Astrocyte (in vitro differentiated cells and primary cell): ENCODE measurements around the gene ZNF648.

Experiments used
- EZH2 ChIP-seq: IDR thresholded peaks from 2 replicates; pipeline ENCODE4 v1.6.1; 2012; ENCODE audit warnings: mild to moderate bottlenecking, low read length, inconsistent platforms; ENCODE audit not compliant: insufficient read depth
- TF ChIP-seq, protein P1 (sequence below): IDR thresholded peaks from 2 replicates; pipeline ENCODE4 v1.5.1; 2011; ENCODE audit warnings: low read depth, mild to moderate bottlenecking, inconsistent platforms, low read length, moderate library complexity; ENCODE audit not compliant: insufficient read depth

DNA sequence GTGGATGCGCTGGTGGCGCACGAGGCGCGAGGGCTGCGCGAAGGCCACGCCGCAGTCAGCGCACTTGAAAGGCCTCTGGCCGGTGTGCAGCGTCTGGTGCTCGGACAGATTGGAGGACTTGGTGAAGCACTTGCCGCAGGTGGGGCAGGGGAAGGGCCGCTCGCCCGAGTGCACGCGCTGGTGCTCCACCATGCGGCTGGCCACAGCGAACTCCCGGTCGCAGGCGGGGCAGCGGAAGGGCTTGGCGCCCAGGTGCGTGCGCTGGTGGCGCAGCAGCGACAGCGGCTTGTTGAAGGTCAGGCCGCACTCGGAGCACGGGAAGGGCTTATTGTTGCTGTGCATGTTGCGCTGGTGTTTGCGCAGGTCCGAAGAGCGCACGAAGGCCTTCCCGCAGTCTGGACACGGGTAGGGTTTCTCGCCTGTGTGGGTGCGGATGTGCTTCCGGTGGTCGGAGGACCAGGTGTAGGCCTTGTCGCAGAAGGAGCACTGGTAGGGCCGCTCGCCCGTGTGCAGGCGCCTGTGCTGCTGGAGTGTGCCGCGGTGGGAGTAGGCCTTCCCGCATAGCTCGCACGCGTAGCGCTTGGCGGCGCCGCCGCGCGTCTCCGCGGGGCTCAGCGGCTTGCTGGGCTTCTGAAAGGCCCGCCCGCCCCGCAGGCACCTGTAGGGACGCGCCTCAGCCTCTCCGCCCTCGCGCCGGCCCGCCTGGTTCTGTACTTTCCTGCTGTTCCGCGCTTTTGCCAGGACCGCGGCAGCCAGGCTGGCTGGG, 4.7 kb downstream of the ZNF648 start:
- TF ChIP-seq, protein P1, sequence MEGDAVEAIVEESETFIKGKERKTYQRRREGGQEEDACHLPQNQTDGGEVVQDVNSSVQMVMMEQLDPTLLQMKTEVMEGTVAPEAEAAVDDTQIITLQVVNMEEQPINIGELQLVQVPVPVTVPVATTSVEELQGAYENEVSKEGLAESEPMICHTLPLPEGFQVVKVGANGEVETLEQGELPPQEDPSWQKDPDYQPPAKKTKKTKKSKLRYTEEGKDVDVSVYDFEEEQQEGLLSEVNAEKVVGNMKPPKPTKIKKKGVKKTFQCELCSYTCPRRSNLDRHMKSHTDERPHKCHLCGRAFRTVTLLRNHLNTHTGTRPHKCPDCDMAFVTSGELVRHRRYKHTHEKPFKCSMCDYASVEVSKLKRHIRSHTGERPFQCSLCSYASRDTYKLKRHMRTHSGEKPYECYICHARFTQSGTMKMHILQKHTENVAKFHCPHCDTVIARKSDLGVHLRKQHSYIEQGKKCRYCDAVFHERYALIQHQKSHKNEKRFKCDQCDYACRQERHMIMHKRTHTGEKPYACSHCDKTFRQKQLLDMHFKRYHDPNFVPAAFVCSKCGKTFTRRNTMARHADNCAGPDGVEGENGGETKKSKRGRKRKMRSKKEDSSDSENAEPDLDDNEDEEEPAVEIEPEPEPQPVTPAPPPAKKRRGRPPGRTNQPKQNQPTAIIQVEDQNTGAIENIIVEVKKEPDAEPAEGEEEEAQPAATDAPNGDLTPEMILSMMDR, result no peak
- TF ChIP-seq EZH2, result no peak
